BLaER1 treated with 17β-estradiol and CSF1 and Interleukin-3, amounts not matched to agents 10 nM and 100 nM (cell line): ENCODE results near the gene NSUN3.
A peak's percentile ranks its signal among the peaks of the same experiment; 100 is the strongest.

ENCODE experiments used
- H3K27ac ChIP-seq, 11 experiments: shearing (Covaris generic); formaldehyde crosslinking; 2 replicates each; pipeline ENCODE4 v1.8.1; 2022
- H3K27me3 ChIP-seq, 11 experiments: shearing (Covaris generic); formaldehyde crosslinking; 2 replicates each; pipeline ENCODE4 v1.8.1; 2022
- H3K36me3 ChIP-seq, 11 experiments: shearing (Covaris generic); formaldehyde crosslinking; 2 replicates each; pipeline ENCODE4 v1.8.1; 2022
- H3K4me1 ChIP-seq, 10 experiments: shearing (Covaris generic); formaldehyde crosslinking; 2 replicates each; pipeline ENCODE4 v1.8.1; 2022
- H3K4me2 ChIP-seq, 11 experiments: shearing (Covaris generic); formaldehyde crosslinking; 2 replicates each; pipeline ENCODE4 v1.8.1; 2022
- H3K4me3 ChIP-seq, 10 experiments: shearing (Covaris generic); formaldehyde crosslinking; 2 replicates each; pipeline ENCODE4 v1.8.1; 2022
- H3K9ac ChIP-seq, 11 experiments: shearing (Covaris generic); formaldehyde crosslinking; 2 replicates each; pipeline ENCODE4 v1.8.1; 2022
- H3K9me3 ChIP-seq, 11 experiments: shearing (Covaris generic); formaldehyde crosslinking; replicated peaks in 1 of 11; 2 replicates each; pipeline ENCODE4 v1.8.1; 2022
- H4K20me1 ChIP-seq, 11 experiments: shearing (Covaris generic); formaldehyde crosslinking; 2 replicates each; pipeline ENCODE4 v1.8.1; 2022
- Cebpa-rat ChIP-seq, 11 experiments: shearing (Covaris generic); IDR thresholded peaks; 2 replicates each; pipeline ENCODE4 v1.8.1; 2022

The NSUN3 gene

GRCh38 chr3:94081884-94082283 lies 19.0 kb downstream of the NSUN3 start:
- H3K4me3 ChIP-seq, result no peak overlapping the region
- H3K9me3 ChIP-seq, result peaks cover 0 to 5% (median 3%) of the 10 kb centered on the region in 11 experiments; a peak in 8 of 22 replicates

GRCh38 chr3:94082391-94082937 lies 19.6 kb downstream of the NSUN3 start:
- Histone ChIP-seq H3K4me1 (peaks cover 0 to 9% (median 0%) of the 10 kb centered on the region in 10 experiments; a peak in 3 of 20 replicates), H3K27ac (no peak overlapping the region), H3K4me3 (no peak overlapping the region), H3K27me3 (no peaks in the 10 kb centered on the region), H3K36me3 (peaks cover 33 to 65% (median 50%) of the 10 kb centered on the region in 11 experiments), H3K9me3 (no peaks in the 10 kb centered on the region; a peak in 4 of 22 replicates), H3K4me2 (no peak overlapping the region), H4K20me1 (peaks cover 0 to 19% (median 10%) of the 10 kb centered on the region in 11 experiments; a peak in 7 of 22 replicates), H3K9ac (no peak overlapping the region)
- no peak for TF ChIP-seq Cebpa-rat (IDR thresholded peaks at IDR 0.05)

More at GRCh38 chr3:94081884-94082283, 19.0 kb downstream of the NSUN3 start:
- Histone ChIP-seq H3K27me3 (no peaks in the 10 kb centered on the region), H3K36me3 (peaks cover 32 to 62% (median 51%) of the 10 kb centered on the region in 11 experiments), H3K9ac (no peak overlapping the region), H3K27ac (no peak overlapping the region), H3K4me2 (no peak overlapping the region), H3K4me1 (peaks cover 0 to 9% (median 0%) of the 10 kb centered on the region in 10 experiments; a peak in 3 of 20 replicates), H4K20me1 (peaks cover 0 to 19% (median 10%) of the 10 kb centered on the region in 11 experiments; a peak in 9 of 22 replicates)
- no peak for TF ChIP-seq Cebpa-rat (IDR thresholded peaks at IDR 0.05)

- no peak overlapping the region for H3K4me2 ChIP-seq
- no peak for TF ChIP-seq Cebpa-rat (IDR thresholded peaks at IDR 0.05)
- no peaks in the 10 kb centered on the region for H3K27me3 ChIP-seq
- peaks cover 0 to 9% (median 0%) of the 10 kb centered on the region in 10 experiments; a peak in 3 of 20 replicates for H3K4me1 ChIP-seq
- H3K4me3 ChIP-seq, result no peak overlapping the region
- no peak overlapping the region for H3K9ac ChIP-seq
- H3K9me3 ChIP-seq, result no peaks in the 10 kb centered on the region; a peak in 2 of 22 replicates
- H3K27ac ChIP-seq, result no peak overlapping the region
- H4K20me1 ChIP-seq, result peaks cover 0 to 19% (median 10%) of the 10 kb centered on the region in 11 experiments; a peak in 7 of 22 replicates
- H3K36me3 ChIP-seq, result peaks cover 41 to 73% (median 58%) of the 10 kb centered on the region in 11 experiments
These were observed 20.4 kb downstream of the NSUN3 start for GRCh38 chr3:94083261-94083660.

GRCh38 chr3:94089126-94089525 lies 26.3 kb downstream of the NSUN3 start:
- Histone ChIP-seq H3K4me3 (no peak overlapping the region), H3K4me2 (no peak overlapping the region), H3K9ac (no peak overlapping the region), H3K27ac (no peak overlapping the region), H3K27me3 (no peaks in the 10 kb centered on the region), H3K4me1 (peaks cover 0 to 18% (median 0%) of the 10 kb centered on the region in 10 experiments; a peak in 6 of 20 replicates), H3K9me3 (no peaks in the 10 kb centered on the region), H3K36me3 (peaks cover 48 to 98% (median 68%) of the 10 kb centered on the region in 11 experiments), H4K20me1 (no peaks in the 10 kb centered on the region; a peak in 1 of 22 replicates)
- no peak for TF ChIP-seq Cebpa-rat (IDR thresholded peaks at IDR 0.05)

GRCh38 chr3:94092086-94092485 lies 29.2 kb downstream of the NSUN3 start:
- Histone ChIP-seq H3K36me3 (peaks cover 55 to 100% (median 75%) of the 10 kb centered on the region in 11 experiments), H3K27me3 (no peaks in the 10 kb centered on the region), H3K4me1 (peaks cover 0 to 18% (median 0%) of the 10 kb centered on the region in 10 experiments; a peak in 6 of 20 replicates), H4K20me1 (no peaks in the 10 kb centered on the region; a peak in 1 of 22 replicates), H3K9me3 (no peaks in the 10 kb centered on the region), H3K9ac (no peak overlapping the region), H3K4me3 (no peak overlapping the region), H3K4me2 (peak overlapping the region in 2 of 11 experiments; percentile 53 to 61; a peak in 4 of 22 replicates), H3K27ac (no peak overlapping the region)
- TF ChIP-seq Cebpa-rat (IDR thresholded peaks at IDR 0.05), result no peak

- H4K20me1 ChIP-seq, result no peaks in the 10 kb centered on the region; a peak in 1 of 22 replicates
- no peak overlapping the region for H3K4me2 ChIP-seq
- H3K36me3 ChIP-seq, result peaks cover 53 to 100% (median 76%) of the 10 kb centered on the region in 11 experiments
- H3K9me3 ChIP-seq, result no peaks in the 10 kb centered on the region
- H3K27me3 ChIP-seq, result no peaks in the 10 kb centered on the region
- H3K4me1 ChIP-seq, result peaks cover 0 to 28% (median 3%) of the 10 kb centered on the region in 10 experiments; a peak in 13 of 20 replicates
- no peak overlapping the region for H3K4me3 ChIP-seq
- H3K9ac ChIP-seq, result no peak overlapping the region
- no peak for TF ChIP-seq Cebpa-rat (IDR thresholded peaks at IDR 0.05)
- no peak overlapping the region for H3K27ac ChIP-seq
These were observed 30.3 kb downstream of the NSUN3 start for GRCh38 chr3:94093151-94093550.

- Histone ChIP-seq H3K36me3 (peaks cover 51 to 100% (median 78%) of the 10 kb centered on the region in 11 experiments), H3K9ac (no peak overlapping the region), H3K4me3 (no peak overlapping the region), H3K4me1 (peaks cover 0 to 36% (median 9%) of the 10 kb centered on the region in 10 experiments; a peak in 13 of 20 replicates), H3K9me3 (no peaks in the 10 kb centered on the region), H4K20me1 (no peaks in the 10 kb centered on the region; a peak in 1 of 22 replicates), H3K4me2 (no peak overlapping the region), H3K27ac (no peak overlapping the region), H3K27me3 (no peaks in the 10 kb centered on the region)
- no peak for TF ChIP-seq Cebpa-rat (IDR thresholded peaks at IDR 0.05)
These were observed 32.2 kb downstream of the NSUN3 start for GRCh38 chr3:94095111-94095510.

- no peaks in the 10 kb centered on the region for H4K20me1 ChIP-seq
- peaks cover 46 to 89% (median 78%) of the 10 kb centered on the region in 11 experiments for H3K36me3 ChIP-seq
- H3K4me3 ChIP-seq, result no peak overlapping the region
- no peaks in the 10 kb centered on the region for H3K9me3 ChIP-seq
- H3K27ac ChIP-seq, result peak overlapping the region in 5 of 11 experiments; percentile 8 to 47 (median 27); a peak in 5 of 22 replicates
- H3K27me3 ChIP-seq, result no peaks in the 10 kb centered on the region
- H3K4me2 ChIP-seq, result peak overlapping the region in 8 of 11 experiments; percentile 4 to 71 (median 36); a peak in 13 of 22 replicates
- H3K9ac ChIP-seq, result no peak overlapping the region
- H3K4me1 ChIP-seq, result peaks cover 0 to 18% (median 9%) of the 10 kb centered on the region in 10 experiments; a peak in 13 of 20 replicates
- no peak for TF ChIP-seq Cebpa-rat (IDR thresholded peaks at IDR 0.05)
These were observed 35.6 kb downstream of the NSUN3 start for GRCh38 chr3:94098452-94098851.

GRCh38 chr3:94099311-94099710 lies 36.5 kb downstream of the NSUN3 start:
- no peak for TF ChIP-seq Cebpa-rat (IDR thresholded peaks at IDR 0.05)
- Histone ChIP-seq H3K4me1 (peaks cover 0 to 18% (median 9%) of the 10 kb centered on the region in 10 experiments; a peak in 13 of 20 replicates), H3K4me2 (no peak overlapping the region), H4K20me1 (0 out of 22 replicates have a peak, but pooled peaks cover 0 to 4% (median 0%) of the 10 kb centered on the region in 11 experiments), H3K9ac (no peak overlapping the region), H3K27ac (no peak overlapping the region), H3K4me3 (no peak overlapping the region), H3K9me3 (no peaks in the 10 kb centered on the region), H3K36me3 (peaks cover 46 to 94% (median 81%) of the 10 kb centered on the region in 11 experiments), H3K27me3 (no peaks in the 10 kb centered on the region)
